Mesendoderm (in vitro differentiated cells): ENCODE data around the gene SEC16A.
A peak's percentile ranks its signal among the peaks of the same experiment; 100 is the strongest.

Experiments used
- DNase-seq: peaks from one replicate; pipeline ENCODE4 v3.0.0; 2013
- H2AK5ac ChIP-seq: 2 replicates; pipeline ENCODE4 v1.6.1; 2013; ENCODE audit warnings: low read length, inconsistent platforms
- H2BK120ac ChIP-seq: 2 replicates; pipeline ENCODE4 v1.6.1; 2013; ENCODE audit warnings: low read depth, mild to moderate bottlenecking, low read length, moderate library complexity, mixed read lengths
- H2BK15ac ChIP-seq: replicated peaks from 2 replicates; pipeline ENCODE4 v1.6.1; 2013; ENCODE audit warnings: low read depth, mild to moderate bottlenecking, moderate library complexity
- H2BK5ac ChIP-seq: 2 replicates; pipeline ENCODE4 v1.6.1; 2013; ENCODE audit warnings: low read length, inconsistent platforms
- H3K18ac ChIP-seq: 2 replicates; pipeline ENCODE4 v1.6.1; 2013; ENCODE audit warnings: mild to moderate bottlenecking, low read length, mixed read lengths
- H3K23ac ChIP-seq: one replicate; pipeline ENCODE4 v1.6.1; 2013; ENCODE audit warnings: low read length
- H3K27ac ChIP-seq: 2 replicates; pipeline ENCODE4 v1.5.1; 2013; ENCODE audit warnings: low read depth, mild to moderate bottlenecking, inconsistent platforms, low read length, moderate library complexity
- H3K27me3 ChIP-seq: 2 replicates; pipeline ENCODE4 v1.6.1; 2013; ENCODE audit warnings: low read length, control low read depth, mild to moderate bottlenecking, inconsistent platforms; ENCODE audit not compliant: insufficient read depth, poor library complexity
- H3K36me3 ChIP-seq: 2 replicates; pipeline ENCODE4 v1.6.1; 2013; ENCODE audit warnings: low read length, inconsistent platforms; ENCODE audit not compliant: control insufficient read depth, insufficient read depth
- H3K4ac ChIP-seq: one replicate; pipeline ENCODE4 v1.6.1; 2013; ENCODE audit warnings: low read depth, mild to moderate bottlenecking, low read length, moderate library complexity
- H3K4me1 ChIP-seq: 2 replicates; pipeline ENCODE4 v1.6.1; 2013; ENCODE audit warnings: low read depth, low read length, inconsistent platforms; ENCODE audit not compliant: control insufficient read depth
- H3K4me2 ChIP-seq: 2 replicates; pipeline ENCODE4 v1.6.1; 2013; ENCODE audit warnings: low read length
- H3K4me3 ChIP-seq: 2 replicates; pipeline ENCODE4 v1.5.1; 2013; ENCODE audit warnings: mild to moderate bottlenecking, low read length
- H3K56ac ChIP-seq: one replicate; pipeline ENCODE4 v1.6.1; 2013; ENCODE audit warnings: low read length
- H3K79me1 ChIP-seq: 2 replicates; pipeline ENCODE4 v1.6.1; 2013; ENCODE audit warnings: low read length, inconsistent platforms
- H3K79me2 ChIP-seq: 2 replicates; pipeline ENCODE4 v1.6.1; 2013; ENCODE audit warnings: mild to moderate bottlenecking, low read length; ENCODE audit not compliant: control insufficient read depth, insufficient read depth
- H3K9ac ChIP-seq: 2 replicates; pipeline ENCODE4 v1.6.1; 2013; ENCODE audit warnings: low read length, inconsistent platforms
- H4K5ac ChIP-seq: one replicate; pipeline ENCODE4 v1.6.1; 2013; ENCODE audit warnings: low read length
- H4K8ac ChIP-seq: one replicate; pipeline ENCODE4 v1.6.1; 2013; ENCODE audit warnings: low read depth, mild to moderate bottlenecking, control low read depth, low read length, moderate library complexity
- WGBS: extraction: QIAGEN DNeasy Blood & Tissue Kit; methylation state at CpG from one replicate; pipeline ENCODE4 v1.1.7; 2013; ENCODE audit warnings: low lambda C conversion rate, missing lambda C conversion rate; ENCODE audit not compliant: insufficient coverage; ENCODE audit errors: extremely low coverage; 5-methylcytosine and 5-hydroxymethylcytosine counted together

Gene SEC16A

GRCh38 chr9:136441191-136441680 lies 41.6 kb downstream of the SEC16A start:
- Histone ChIP-seq H3K9ac (no peak overlapping the region), H3K56ac (no peak overlapping the region), H3K79me2 (peaks cover 2% of the 10 kb centered on the region), H2BK15ac (no peak overlapping the region), H3K4me3 (no peak overlapping the region), H3K4me1 (no peaks in the 10 kb centered on the region), H2BK120ac (no peak overlapping the region), H2BK5ac (no peak overlapping the region), H4K5ac (no peak overlapping the region), H3K18ac (no peak overlapping the region), H3K4ac (no peak overlapping the region), H3K27ac (no peak overlapping the region), H3K4me2 (no peak overlapping the region), H3K36me3 (peaks cover 4% of the 10 kb centered on the region), H3K27me3 (no peaks in the 10 kb centered on the region), H3K23ac (no peak overlapping the region), H4K8ac (no peak overlapping the region), H2AK5ac (no peak overlapping the region), H3K79me1 (peaks cover 8% of the 10 kb centered on the region)
- no peak for DNase-seq
- no CpG with 5 or more reads among the region's 15 CpGs for WGBS

GRCh38 chr9:136439481-136440408 lies 43.1 kb downstream of the SEC16A start, which contains the start of gene INPP5E:
INPP5E (minus strand) TSS chr9:136439845; CDS start chr9:136439419, 426 bp downstream.
- Histone ChIP-seq H3K79me1 (peaks cover 8% of the 10 kb centered on the region), H2BK15ac (no peak within 1 kb of the TSS), H3K4me3 (peak within 1 kb of the TSS; percentile 85), H4K8ac (peak within 1 kb of the TSS; percentile 39), H3K18ac (peak within 1 kb of the TSS; percentile 43), H3K79me2 (peaks cover 6% of the 10 kb centered on the region), H3K56ac (peak within 1 kb of the TSS; percentile 96), H2AK5ac (no peak within 1 kb of the TSS), H3K36me3 (peaks cover 2% of the 10 kb centered on the region), H3K27me3 (no peaks in the 10 kb centered on the region), H2BK120ac (no peak within 1 kb of the TSS), H4K5ac (no peak within 1 kb of the TSS), H2BK5ac (no peak within 1 kb of the TSS), H3K4me2 (peak within 1 kb of the TSS; percentile 88), H3K27ac (peak within 1 kb of the TSS; percentile 31), H3K4ac (peak within 1 kb of the TSS; percentile 72), H3K4me1 (no peaks in the 10 kb centered on the region), H3K23ac (peak within 1 kb of the TSS; percentile 66), H3K9ac (peak within 1 kb of the TSS; percentile 89)
- DNase-seq, result peak; percentile 74
- no CpG with 5 or more reads among the region's 90 CpGs for WGBS

GRCh38 chr9:136438548-136439480 lies 44.0 kb downstream of the SEC16A start:
- no peak overlapping the region for H3K27ac ChIP-seq
- no CpG with 5 or more reads among the region's 91 CpGs for WGBS

GRCh38 chr9:136437839-136438547 lies 44.8 kb downstream of the SEC16A start:
- Histone ChIP-seq H3K27me3 (no peaks in the 10 kb centered on the region), H3K18ac (no peak overlapping the region), H3K4me1 (no peaks in the 10 kb centered on the region), H2BK120ac (no peak overlapping the region), H2BK5ac (no peak overlapping the region), H3K4me2 (peak overlapping the region; percentile 88), H2BK15ac (no peak overlapping the region), H4K8ac (no peak overlapping the region), H3K79me1 (peaks cover 10% of the 10 kb centered on the region), H3K23ac (peak overlapping the region; percentile 45), H4K5ac (no peak overlapping the region), H2AK5ac (no peak overlapping the region), H3K36me3 (peaks cover 2% of the 10 kb centered on the region), H3K79me2 (peaks cover 6% of the 10 kb centered on the region), H3K9ac (peak overlapping the region; percentile 89), H3K27ac (no peak overlapping the region), H3K56ac (peak overlapping the region; percentile 96), H3K4ac (no peak overlapping the region), H3K4me3 (peak overlapping the region; percentile 85)
- DNase-seq, result no peak
- no CpG with 5 or more reads among the region's 37 CpGs for WGBS

More at GRCh38 chr9:136438548-136439480, 44.0 kb downstream of the SEC16A start:
- peak overlapping the region; percentile 89 for H3K9ac ChIP-seq
- H3K4me2 ChIP-seq, result peak overlapping the region; percentile 88
- peak overlapping the region; percentile 66 for H3K23ac ChIP-seq
- peak overlapping the region; percentile 39 for H4K8ac ChIP-seq
- peak overlapping the region; percentile 72 for H3K4ac ChIP-seq
- DNase-seq, result peak; percentile 48
- peaks cover 10% of the 10 kb centered on the region for H3K79me1 ChIP-seq
- H3K36me3 ChIP-seq, result peaks cover 2% of the 10 kb centered on the region
- H2BK15ac ChIP-seq, result no peak overlapping the region
- no peak overlapping the region for H4K5ac ChIP-seq
- no peaks in the 10 kb centered on the region for H3K4me1 ChIP-seq
- H3K56ac ChIP-seq, result peak overlapping the region; percentile 96
- peak overlapping the region; percentile 43 for H3K18ac ChIP-seq
- H3K27me3 ChIP-seq, result no peaks in the 10 kb centered on the region
- no peak overlapping the region for H2AK5ac ChIP-seq
- H3K4me3 ChIP-seq, result peak overlapping the region; percentile 85
- H3K79me2 ChIP-seq, result peaks cover 6% of the 10 kb centered on the region
- no peak overlapping the region for H2BK120ac ChIP-seq
- H2BK5ac ChIP-seq, result no peak overlapping the region

GRCh38 chr9:136437430-136437829 lies 45.4 kb downstream of the SEC16A start:
- no peak overlapping the region for H3K56ac ChIP-seq
- DNase-seq, result no peak
- peaks cover 6% of the 10 kb centered on the region for H3K79me2 ChIP-seq
- no peaks in the 10 kb centered on the region for H3K4me1 ChIP-seq
- H3K27ac ChIP-seq, result no peak overlapping the region
- no peak overlapping the region for H4K8ac ChIP-seq
- no peak overlapping the region for H3K18ac ChIP-seq
- H3K4me3 ChIP-seq, result no peak overlapping the region
- peaks cover 10% of the 10 kb centered on the region for H3K79me1 ChIP-seq
- no peak overlapping the region for H3K23ac ChIP-seq
- H2BK5ac ChIP-seq, result no peak overlapping the region
- peak overlapping the region; percentile 0 for H3K9ac ChIP-seq
- no peak overlapping the region for H3K4ac ChIP-seq
- H3K36me3 ChIP-seq, result peaks cover 2% of the 10 kb centered on the region
- H2BK120ac ChIP-seq, result no peak overlapping the region
- no CpG with 5 or more reads among the region's 8 CpGs for WGBS
- no peak overlapping the region for H2AK5ac ChIP-seq
- no peak overlapping the region for H4K5ac ChIP-seq
- H3K27me3 ChIP-seq, result no peaks in the 10 kb centered on the region
- no peak overlapping the region for H2BK15ac ChIP-seq
- no peak overlapping the region for H3K4me2 ChIP-seq
